ENCODE data around the gene VPS37C.

DNA sequence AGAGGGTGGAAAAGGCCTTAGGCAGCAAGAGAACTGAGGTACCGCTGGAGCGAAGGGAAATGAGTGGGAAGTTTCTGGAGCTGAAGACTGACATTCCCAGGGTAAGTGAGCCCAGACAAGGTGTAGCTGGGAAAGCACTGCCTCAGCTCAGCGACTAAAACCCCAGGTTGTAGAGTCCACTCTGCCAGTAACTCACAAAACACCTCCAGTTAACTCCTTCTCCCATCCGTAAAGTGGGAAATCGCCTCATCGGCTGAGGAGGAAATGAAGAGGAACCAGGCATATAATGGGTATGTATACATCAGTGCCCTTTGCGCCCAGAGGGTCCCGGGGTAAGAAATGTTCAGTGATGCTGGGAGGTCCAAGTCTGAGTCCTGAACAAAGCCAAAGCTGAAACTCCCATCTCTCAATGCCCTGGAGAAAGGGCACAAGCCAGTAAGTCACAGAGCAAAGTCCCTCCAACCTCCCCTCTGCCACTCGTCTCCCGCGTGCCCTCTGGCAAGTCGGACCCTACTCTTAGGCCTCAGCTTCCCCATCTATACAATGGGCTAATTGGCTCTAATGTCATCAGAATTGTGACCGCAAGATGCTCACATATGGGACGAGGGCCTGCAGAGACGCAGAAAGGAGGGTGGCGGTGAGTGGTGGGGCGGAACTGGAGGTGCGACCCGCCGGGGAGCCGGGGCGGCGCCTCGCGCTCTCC is 588 bp downstream of the VPS37C start:
- TF ChIP-seq GABPA (IDR thresholded peaks at IDR 0.05; ENCODE audit: low read depth) = no peak
- TF ChIP-seq, protein P1, sequence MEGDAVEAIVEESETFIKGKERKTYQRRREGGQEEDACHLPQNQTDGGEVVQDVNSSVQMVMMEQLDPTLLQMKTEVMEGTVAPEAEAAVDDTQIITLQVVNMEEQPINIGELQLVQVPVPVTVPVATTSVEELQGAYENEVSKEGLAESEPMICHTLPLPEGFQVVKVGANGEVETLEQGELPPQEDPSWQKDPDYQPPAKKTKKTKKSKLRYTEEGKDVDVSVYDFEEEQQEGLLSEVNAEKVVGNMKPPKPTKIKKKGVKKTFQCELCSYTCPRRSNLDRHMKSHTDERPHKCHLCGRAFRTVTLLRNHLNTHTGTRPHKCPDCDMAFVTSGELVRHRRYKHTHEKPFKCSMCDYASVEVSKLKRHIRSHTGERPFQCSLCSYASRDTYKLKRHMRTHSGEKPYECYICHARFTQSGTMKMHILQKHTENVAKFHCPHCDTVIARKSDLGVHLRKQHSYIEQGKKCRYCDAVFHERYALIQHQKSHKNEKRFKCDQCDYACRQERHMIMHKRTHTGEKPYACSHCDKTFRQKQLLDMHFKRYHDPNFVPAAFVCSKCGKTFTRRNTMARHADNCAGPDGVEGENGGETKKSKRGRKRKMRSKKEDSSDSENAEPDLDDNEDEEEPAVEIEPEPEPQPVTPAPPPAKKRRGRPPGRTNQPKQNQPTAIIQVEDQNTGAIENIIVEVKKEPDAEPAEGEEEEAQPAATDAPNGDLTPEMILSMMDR (IDR thresholded peaks at IDR 0.05; ENCODE audit: insufficient read depth, low read length) = no peak
- no peak; the same call in 1 of the 2 replicates for TF ChIP-seq POLR2AphosphoS5 (IDR thresholded peaks at IDR 0.05; ENCODE audit: low read depth)
- TF ChIP-seq, protein P2, sequence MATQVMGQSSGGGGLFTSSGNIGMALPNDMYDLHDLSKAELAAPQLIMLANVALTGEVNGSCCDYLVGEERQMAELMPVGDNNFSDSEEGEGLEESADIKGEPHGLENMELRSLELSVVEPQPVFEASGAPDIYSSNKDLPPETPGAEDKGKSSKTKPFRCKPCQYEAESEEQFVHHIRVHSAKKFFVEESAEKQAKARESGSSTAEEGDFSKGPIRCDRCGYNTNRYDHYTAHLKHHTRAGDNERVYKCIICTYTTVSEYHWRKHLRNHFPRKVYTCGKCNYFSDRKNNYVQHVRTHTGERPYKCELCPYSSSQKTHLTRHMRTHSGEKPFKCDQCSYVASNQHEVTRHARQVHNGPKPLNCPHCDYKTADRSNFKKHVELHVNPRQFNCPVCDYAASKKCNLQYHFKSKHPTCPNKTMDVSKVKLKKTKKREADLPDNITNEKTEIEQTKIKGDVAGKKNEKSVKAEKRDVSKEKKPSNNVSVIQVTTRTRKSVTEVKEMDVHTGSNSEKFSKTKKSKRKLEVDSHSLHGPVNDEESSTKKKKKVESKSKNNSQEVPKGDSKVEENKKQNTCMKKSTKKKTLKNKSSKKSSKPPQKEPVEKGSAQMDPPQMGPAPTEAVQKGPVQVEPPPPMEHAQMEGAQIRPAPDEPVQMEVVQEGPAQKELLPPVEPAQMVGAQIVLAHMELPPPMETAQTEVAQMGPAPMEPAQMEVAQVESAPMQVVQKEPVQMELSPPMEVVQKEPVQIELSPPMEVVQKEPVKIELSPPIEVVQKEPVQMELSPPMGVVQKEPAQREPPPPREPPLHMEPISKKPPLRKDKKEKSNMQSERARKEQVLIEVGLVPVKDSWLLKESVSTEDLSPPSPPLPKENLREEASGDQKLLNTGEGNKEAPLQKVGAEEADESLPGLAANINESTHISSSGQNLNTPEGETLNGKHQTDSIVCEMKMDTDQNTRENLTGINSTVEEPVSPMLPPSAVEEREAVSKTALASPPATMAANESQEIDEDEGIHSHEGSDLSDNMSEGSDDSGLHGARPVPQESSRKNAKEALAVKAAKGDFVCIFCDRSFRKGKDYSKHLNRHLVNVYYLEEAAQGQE (IDR thresholded peaks at IDR 0.05; ENCODE audit: insufficient replicate concordance, low read depth) = no peak

Measured in HL-60 (cell line).